KOPT-K1 (cell line): ENCODE results near the gene LDB2.
"Not testable (repeated sequence)": the region's sequence is repeated elsewhere in the genome, so short reads cannot be mapped to it uniquely, and the experiment has no call there.

ENCODE experiments used
- H3K27ac ChIP-seq: fragments of 200-600 bp; sonication (generic); 2 replicates; pipeline ENCODE4 v1.5.1; 2016; ENCODE audit warnings: antibody characterized with exemption, mild to moderate bottlenecking, low read depth, low read length; ENCODE audit not compliant: poor library complexity, severe bottlenecking
- H3K36me3 ChIP-seq: fragments of 200-600 bp; sonication (generic); 2 replicates; pipeline ENCODE4 v1.5.1; 2017; ENCODE audit warnings: antibody characterized with exemption, mild to moderate bottlenecking, low read length, moderate library complexity; ENCODE audit not compliant: insufficient read depth
- H3K9me3 ChIP-seq: fragments of 200-600 bp; sonication (generic); 2 replicates; pipeline ENCODE4 v1.5.1; 2017; ENCODE audit warnings: antibody characterized with exemption, low read length, mild to moderate bottlenecking; ENCODE audit not compliant: insufficient read depth, poor library complexity, severe bottlenecking

LDB2 gene

DNA sequence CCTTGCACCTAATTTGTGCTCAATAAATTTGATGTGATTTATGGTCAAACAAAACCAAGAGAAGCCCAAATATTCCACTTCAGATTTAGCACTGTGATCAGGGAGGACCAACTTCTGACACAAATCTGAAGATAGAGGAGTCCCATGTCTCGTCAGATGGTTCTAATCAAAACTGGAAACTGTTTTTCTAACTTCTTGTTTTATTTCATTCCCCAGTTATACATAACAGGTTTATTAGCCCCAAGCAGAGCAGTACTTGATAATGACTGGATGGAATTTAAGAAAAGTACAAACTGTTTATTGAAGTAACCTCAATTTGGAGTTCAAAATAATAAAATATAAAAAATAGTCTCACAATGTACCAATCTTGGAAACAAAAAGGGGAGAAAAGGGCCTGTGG is 310.3 kb downstream of the LDB2 start:
- H3K9me3 ChIP-seq = no peaks in the 10 kb centered on the region
- H3K36me3 ChIP-seq = no peaks in the 10 kb centered on the region
- no peak overlapping the region for H3K27ac ChIP-seq

DNA sequence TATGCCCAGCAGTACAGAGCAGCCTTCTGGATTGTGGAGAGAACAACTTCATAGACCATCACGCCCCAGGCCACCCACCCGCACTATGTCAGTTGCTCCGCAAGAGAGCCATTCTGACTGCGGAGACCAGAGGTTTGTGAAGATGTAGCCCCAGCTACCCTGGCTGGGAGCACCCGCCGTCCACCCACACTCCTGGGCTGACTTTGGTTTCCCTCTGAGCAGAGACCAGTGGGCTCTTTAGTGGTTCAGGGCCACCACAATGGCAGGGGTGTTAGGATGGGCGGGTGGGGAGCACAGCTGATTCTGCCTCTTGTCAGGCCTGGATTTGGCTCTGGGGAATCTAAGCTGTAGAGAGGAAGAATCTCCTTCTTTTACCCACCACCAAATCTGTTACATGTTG is 313.4 kb downstream of the LDB2 start:
- Histone ChIP-seq H3K36me3 (no peaks in the 10 kb centered on the region), H3K27ac (no peak overlapping the region), H3K9me3 (no peaks in the 10 kb centered on the region)

DNA sequence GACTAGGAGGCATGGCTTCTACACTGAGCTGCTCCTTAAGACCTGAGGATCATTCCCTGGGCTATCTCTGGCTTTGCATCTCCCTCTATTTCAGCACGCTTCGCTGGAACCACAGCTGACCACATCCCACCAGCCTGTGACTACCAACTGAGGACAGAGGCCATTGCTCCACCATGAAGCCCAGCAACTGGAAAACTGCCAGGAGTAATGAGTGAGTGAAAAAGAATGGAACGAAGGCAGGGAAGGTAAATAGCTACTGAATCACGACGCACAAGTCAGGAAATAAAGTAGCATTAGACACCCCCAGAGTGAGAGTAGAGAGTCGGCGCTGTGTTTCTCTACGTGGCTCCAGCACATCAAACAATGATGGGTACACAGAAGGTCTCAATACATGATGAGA is 314.7 kb downstream of the LDB2 start:
- Histone ChIP-seq H3K9me3 (no peaks in the 10 kb centered on the region), H3K36me3 (no peaks in the 10 kb centered on the region), H3K27ac (no peak overlapping the region)

DNA sequence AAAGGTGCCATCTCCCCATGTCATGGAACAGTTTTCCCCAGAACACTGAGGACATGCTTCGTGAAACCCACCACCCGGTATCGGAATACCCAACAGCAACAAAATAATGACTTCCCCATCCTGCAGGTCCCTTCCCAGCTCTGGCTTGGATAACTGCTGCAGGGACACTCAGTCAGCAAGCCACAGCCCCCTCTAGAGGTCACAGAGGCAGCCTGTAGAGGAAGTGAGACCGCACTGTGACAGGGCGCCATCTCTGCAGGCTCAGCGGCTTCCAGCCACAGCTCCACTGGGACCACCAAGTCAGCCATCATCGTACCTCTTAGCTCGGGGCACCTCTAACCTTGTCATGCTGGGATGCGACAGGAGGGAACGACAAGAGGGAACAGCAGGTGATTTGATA is 315.9 kb downstream of the LDB2 start:
- Histone ChIP-seq H3K36me3 (no peaks in the 10 kb centered on the region), H3K9me3 (no peaks in the 10 kb centered on the region), H3K27ac (no peak overlapping the region)

DNA sequence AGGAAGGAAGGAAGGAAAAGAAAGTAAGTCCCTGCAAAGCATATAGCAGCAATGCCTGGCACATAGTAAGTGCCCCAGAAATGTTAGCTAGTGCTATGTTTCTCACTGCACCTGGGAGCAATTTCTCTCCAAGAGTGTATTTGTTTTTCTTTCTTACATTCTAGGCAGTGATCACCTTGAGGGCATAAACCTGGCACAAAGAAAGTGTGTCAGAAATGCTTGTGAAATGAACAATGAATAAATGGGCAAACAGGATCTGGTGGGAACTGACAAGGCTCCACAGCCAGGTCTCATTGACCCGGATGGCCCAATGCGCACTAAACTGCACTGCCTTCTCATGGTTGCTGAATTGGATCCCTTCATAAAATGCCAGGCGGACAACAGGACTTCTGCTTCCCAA is 316.4 kb downstream of the LDB2 start:
- no peaks in the 10 kb centered on the region for H3K36me3 ChIP-seq
- no peaks in the 10 kb centered on the region for H3K9me3 ChIP-seq
- H3K27ac ChIP-seq = no peak overlapping the region

DNA sequence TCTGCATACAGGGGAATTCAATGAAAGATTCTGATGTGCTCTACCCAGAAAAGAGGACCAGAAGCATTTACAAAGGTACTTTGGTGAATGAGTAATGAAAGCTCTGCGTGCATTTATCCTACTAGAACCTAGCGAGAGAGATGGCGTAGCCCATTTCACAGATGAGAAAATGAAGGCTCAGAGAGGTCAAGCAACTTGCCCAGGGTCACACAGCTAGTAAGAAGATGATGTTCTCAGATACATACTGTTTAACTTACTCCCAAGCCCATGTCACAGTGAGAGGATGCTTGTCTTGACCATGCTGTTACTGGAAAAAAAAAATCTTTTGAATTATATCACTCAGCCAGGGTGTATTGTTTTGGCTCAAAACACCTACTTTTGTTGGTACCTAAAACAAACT is 317.3 kb downstream of the LDB2 start:
- Histone ChIP-seq H3K36me3 (no peaks in the 10 kb centered on the region), H3K9me3 (no peaks in the 10 kb centered on the region), H3K27ac (no peak overlapping the region)

DNA sequence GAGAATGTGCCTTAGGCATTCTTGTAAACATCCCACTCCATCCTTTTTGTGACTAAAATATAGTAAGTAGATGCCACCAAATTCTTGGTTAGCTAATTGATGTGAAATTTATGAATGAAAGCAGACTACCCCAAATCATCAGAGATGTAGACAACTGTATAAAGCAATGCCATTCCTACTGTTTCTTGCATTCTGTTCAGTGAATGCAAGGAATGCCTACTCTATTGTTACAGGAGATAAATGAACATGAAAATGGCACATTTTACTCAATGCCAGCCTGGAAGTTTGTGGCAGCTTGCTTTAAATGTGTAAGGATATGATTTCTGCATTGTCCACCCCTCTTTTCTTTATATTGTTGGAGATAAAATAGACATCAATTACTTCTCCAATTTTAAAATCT is 317.9 kb downstream of the LDB2 start:
- no peaks in the 10 kb centered on the region for H3K9me3 ChIP-seq
- H3K36me3 ChIP-seq = no peaks in the 10 kb centered on the region
- H3K27ac ChIP-seq = no peak overlapping the region

DNA sequence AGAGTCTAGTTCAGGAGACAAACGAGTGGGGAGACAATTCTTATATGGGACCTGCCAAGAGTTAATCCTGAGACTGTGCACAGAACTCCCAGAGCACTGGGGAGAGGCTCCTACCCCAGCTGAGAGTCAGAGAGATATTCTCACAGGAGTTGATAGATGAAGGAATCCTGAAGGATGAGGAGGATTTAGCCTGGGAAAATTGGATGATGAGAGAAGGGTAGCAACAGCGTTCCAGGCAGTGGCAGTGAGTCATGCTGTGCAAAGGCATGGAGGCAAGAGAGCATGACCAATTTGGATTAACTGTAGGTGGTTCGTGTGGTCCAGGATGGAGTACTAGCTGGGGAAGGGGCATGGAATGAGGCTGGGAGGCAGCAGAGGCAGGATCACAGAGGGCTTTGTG is 318.6 kb downstream of the LDB2 start:
- no peaks in the 10 kb centered on the region for H3K9me3 ChIP-seq
- H3K27ac ChIP-seq = no peak overlapping the region
- no peaks in the 10 kb centered on the region for H3K36me3 ChIP-seq

DNA sequence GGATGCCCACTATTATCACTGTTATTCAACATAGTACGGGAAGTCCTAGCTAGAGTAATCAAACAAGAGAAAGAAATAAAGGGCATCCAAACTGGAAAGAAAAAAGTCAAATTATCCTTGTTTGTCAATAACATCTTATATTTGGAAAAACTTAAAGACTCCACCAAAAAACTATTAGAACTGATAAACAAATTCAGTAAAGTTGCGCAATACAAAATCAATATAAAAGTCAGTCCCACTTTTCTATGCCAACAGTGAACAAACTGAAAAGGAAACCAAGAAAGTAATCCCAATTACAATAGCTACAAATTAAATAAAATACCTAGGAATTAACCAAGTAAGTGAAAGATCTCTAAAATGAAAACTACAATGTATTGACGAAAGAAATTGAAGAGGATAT is 321.3 kb downstream of the LDB2 start:
- H3K36me3 ChIP-seq = no peaks in the 10 kb centered on the region
- no peaks in the 10 kb centered on the region for H3K9me3 ChIP-seq
- H3K27ac ChIP-seq = no peak overlapping the region

DNA sequence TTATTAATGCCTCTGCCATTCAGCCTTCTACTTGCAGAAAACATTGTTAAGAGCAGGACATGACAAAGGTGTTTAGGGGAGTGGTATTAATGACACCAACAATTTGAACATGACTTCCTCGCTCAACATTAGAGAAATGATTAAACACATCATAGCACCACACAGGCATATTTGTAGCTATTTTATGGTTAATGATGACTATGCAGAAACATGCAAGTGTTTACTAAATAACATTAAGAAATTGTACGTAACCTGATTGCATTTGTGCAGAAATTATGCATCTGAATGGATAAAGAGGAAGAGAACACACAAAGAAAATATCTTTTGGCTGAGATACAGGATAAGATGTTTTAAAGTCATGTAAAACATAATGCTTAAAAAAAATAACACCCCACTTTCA is 323.5 kb downstream of the LDB2 start:
- no peaks in the 10 kb centered on the region for H3K36me3 ChIP-seq
- H3K9me3 ChIP-seq = no peaks in the 10 kb centered on the region
- no peak overlapping the region for H3K27ac ChIP-seq

DNA sequence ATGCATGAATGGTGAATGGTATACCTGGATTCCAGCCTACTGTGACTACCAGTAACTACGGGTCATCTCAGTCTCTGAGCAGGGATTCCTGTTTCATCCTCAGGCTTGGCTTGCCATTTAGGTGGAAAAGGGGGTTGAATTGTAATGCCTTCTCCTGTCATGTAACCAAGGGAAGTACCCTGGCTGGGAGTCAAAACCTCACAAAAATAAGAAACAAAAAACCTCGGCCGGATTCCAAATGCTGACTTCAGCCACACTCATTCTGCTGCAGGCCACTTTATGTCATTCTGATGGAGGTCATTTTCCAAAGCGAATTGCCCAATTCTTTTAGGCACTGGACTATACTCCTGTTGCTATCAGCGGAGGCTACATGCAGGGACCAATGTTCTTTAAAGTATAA is 324.7 kb downstream of the LDB2 start:
- Histone ChIP-seq H3K36me3 (no peaks in the 10 kb centered on the region), H3K27ac (no peak overlapping the region), H3K9me3 (no peaks in the 10 kb centered on the region)

DNA sequence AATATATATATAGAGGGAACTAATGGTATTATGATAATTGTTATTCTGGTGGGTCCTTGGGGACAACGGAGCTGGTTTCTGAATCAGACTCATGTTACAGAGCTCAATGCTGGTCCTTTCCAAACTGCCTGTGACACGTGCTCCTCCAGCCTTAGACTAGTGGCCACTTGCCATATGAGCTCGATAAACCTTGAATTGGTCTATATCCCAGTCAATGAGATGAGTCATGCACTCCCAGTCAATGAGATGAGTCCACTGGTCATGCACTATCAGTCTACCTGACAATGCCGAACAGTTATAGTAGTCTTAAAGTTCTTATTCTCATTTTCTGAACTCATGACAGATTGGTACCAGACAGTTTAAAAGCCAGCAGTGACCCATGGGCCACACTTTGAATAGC is 325.2 kb downstream of the LDB2 start:
- Histone ChIP-seq H3K9me3 (no peaks in the 10 kb centered on the region), H3K36me3 (no peaks in the 10 kb centered on the region), H3K27ac (no peak overlapping the region)

DNA sequence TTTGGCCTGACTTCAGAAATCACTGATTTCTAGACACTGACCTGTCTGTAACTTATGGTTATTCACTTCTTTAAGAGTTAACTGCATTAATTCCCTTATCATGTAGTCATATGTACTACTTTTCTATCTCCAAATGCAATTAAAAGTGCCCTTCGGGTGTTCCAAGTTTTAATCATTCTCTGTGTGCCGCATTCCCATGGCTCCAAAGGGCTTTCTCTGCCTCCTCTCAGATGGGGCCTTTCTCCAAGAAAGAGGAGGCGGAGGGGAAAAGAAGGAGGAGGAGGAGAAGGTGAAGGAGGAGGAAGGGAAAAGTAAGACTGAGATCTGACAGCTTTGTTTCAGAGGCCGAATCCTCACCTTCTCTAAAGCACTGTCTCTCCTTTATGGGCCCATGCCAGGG is 325.8 kb downstream of the LDB2 start:
- H3K27ac ChIP-seq = no peak overlapping the region
- H3K36me3 ChIP-seq = no peaks in the 10 kb centered on the region
- no peaks in the 10 kb centered on the region for H3K9me3 ChIP-seq

DNA sequence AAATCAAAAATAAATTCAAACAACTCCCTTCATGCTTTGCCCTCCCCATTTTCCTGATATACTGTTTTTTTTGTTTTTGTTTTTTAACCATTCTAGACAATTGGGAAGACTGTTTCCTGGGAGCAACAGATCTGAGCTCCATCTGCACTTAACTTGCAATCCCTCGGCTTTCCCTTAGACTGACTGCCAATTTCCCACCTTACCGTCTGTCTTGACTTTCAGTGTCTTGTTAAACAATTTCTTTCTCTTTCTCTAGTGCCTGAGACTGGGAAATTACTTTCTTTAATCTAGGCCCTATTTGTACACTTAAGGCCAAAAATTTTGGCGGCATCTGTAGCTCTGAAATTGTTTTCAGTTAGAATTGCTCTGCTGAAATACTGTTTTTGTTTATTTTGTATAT is 326.3 kb downstream of the LDB2 start:
- Histone ChIP-seq H3K27ac (no peak overlapping the region), H3K36me3 (no peaks in the 10 kb centered on the region), H3K9me3 (no peaks in the 10 kb centered on the region)

DNA sequence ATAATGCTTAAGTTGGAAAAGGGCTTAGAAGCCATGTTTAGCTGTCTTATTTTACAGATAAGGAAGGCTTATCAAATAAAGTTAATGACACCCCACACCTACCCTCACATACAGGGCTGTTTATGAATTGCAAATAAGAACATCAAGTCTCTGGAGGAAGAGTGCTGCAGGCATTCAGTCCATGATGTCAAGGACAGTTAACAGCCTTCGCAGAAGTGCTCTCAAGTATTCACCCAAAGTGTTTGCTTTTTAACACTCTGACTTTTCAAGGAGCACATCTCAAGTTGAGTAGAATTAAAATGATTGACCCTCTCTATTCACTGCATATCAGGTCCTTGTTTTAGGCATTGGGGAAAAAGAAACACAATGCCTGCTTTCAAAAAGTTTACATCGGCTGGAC is 328.7 kb downstream of the LDB2 start:
- H3K36me3 ChIP-seq = no peaks in the 10 kb centered on the region
- no peak overlapping the region for H3K27ac ChIP-seq
- no peaks in the 10 kb centered on the region for H3K9me3 ChIP-seq

DNA sequence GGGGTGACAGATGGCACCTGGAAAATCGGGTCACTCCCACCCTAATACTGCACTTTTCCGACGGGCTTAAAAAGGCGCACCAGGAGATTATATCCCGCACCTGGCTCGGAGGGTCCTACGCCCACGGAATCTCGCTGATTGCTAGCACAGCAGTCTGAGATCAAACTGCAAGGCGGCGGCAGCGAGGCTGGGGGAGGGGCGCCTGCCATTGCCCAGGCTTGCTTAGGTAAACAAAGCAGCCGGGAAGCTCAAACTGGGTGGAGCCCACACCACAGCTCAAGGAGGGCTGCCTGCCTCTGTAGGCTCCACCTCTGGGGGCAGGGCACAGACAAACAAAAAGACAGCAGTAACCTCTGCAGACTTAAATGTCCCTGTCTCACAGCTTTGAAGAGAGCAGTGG is 341.1 kb downstream of the LDB2 start:
- not testable (repeated sequence) for H3K9me3 ChIP-seq, H3K27ac ChIP-seq, H3K36me3 ChIP-seq

DNA sequence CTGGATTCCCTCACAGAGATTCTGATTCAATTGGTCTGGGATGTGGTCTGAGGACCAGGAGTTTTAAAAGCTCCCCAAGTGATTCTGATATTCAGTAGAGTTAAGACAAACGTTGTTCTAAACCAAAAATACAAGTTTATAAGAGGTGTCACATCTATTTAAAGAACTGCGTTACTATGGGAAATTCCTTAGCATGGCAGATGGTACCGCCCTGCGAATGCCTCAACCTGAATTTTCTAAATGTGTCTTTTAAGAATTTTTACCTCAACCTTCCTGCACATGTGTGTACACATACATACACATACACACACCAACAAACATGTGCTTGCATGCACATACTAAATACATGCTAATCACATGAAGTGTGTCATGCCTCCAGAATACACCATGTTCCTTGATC is 343.3 kb downstream of the LDB2 start:
- no peaks in the 10 kb centered on the region for H3K9me3 ChIP-seq
- no peaks in the 10 kb centered on the region for H3K36me3 ChIP-seq
- no peak overlapping the region for H3K27ac ChIP-seq
